ENCODE data around the gene VPS26C. TPM values are rescaled to one million over a fixed set of nuclear protein-coding genes. Genes with fewer than 3 reads are reported as not detected.

VPS26C gene
- total and polyA plus RNA-seq, 9 of the 15 experiments (the other 6 are each of a cell fraction or from before 2014, with no cell fraction given) = 32.8 to 48.7 (median 42.1) TPM

GRCh38 chr21:37267269-37268185, at the start of gene VPS26C (continued):
- peak; percentile 90 for TF ChIP-seq HDGF (IDR thresholded peaks at IDR 0.05)
- TF ChIP-seq SREBF1 (IDR thresholded peaks at IDR 0.05; ENCODE audit: borderline replicate concordance, low read depth, low read length) = no peak
- TF ChIP-seq HMGN3 (IDR thresholded peaks at IDR 0.05; ENCODE audit: borderline replicate concordance, extremely low read depth, insufficient read length, low read depth, low read length) = peak; percentile 70
- peak; percentile 87 for TF ChIP-seq KLF1 (tag; IDR thresholded peaks at IDR 0.05)
- no peak for TF ChIP-seq ZNF696 (CRISPR knock-in tag; conservative IDR thresholded peaks at IDR 0.05)
- peak; percentile 15 for TF ChIP-seq SPI1 (IDR thresholded peaks at IDR 0.05; ENCODE audit: borderline replicate concordance, low read depth, low read length)
- peak in 1 of 2 experiments; percentile 29; a peak in 2 of 4 replicates for TF ChIP-seq RAD21 (CRISPR knock-in tag; conservative IDR thresholded peaks at IDR 0.05 in 1 of 2, IDR thresholded peaks at IDR 0.05 in 1 of 2)
- TF ChIP-seq ZNF165 (CRISPR knock-in tag; IDR thresholded peaks at IDR 0.05; ENCODE audit: borderline replicate concordance) = peak; percentile 5; the same call in 1 of the 2 replicates
- TF ChIP-seq KDM2B (CRISPR knock-in tag; IDR thresholded peaks at IDR 0.05) = 0 out of 2 replicates have a peak, but pooled peaks have one; percentile 14
- peak; percentile 69 for TF ChIP-seq TCF7L2 (IDR thresholded peaks at IDR 0.05; ENCODE audit: low read depth, low read length)
- peak; percentile 87 for TF ChIP-seq TAF7 (tag; IDR thresholded peaks at IDR 0.05)
- TF ChIP-seq ARID3A (IDR thresholded peaks at IDR 0.05; ENCODE audit: borderline replicate concordance, low read depth, low read length) = no peak
- 0 out of 2 replicates have a peak, but pooled peaks have one; percentile 36 for TF ChIP-seq ZBTB12 (CRISPR knock-in tag; IDR thresholded peaks at IDR 0.05)
- 0 out of 2 replicates have a peak, but pooled peaks have one; percentile 72 for TF ChIP-seq ZNF589 (CRISPR knock-in tag; IDR thresholded peaks at IDR 0.05; ENCODE audit: low read depth)
- no peak for TF ChIP-seq ZNF445 (CRISPR knock-in tag; IDR thresholded peaks at IDR 0.05; ENCODE audit: low read depth)
- TF ChIP-seq FOXJ2 (tag; IDR thresholded peaks at IDR 0.05) = peak; percentile 81
- peak in 1 of 2 experiments; percentile 87; a peak in 3 of 4 replicates for TF ChIP-seq SRF (CRISPR knock-in tag; IDR thresholded peaks at IDR 0.05)
- TF ChIP-seq SRSF7 (optimal IDR thresholded peaks at IDR 0.05; ENCODE audit: low read depth, low read length) = no peak
- peak in 1 of 2 experiments; percentile 58; a peak in 2 of 4 replicates for TF ChIP-seq HDAC1 (IDR thresholded peaks at IDR 0.05)
- peak; percentile 54 for TF ChIP-seq NCOR1 (IDR thresholded peaks at IDR 0.05)
- TF ChIP-seq EP300 (IDR thresholded peaks at IDR 0.05; ENCODE audit: low read length) = peak; percentile 23
- peak; percentile 57; the same call in 1 of the 2 replicates for TF ChIP-seq NKRF (IDR thresholded peaks at IDR 0.05; ENCODE audit: borderline replicate concordance)

All from K562 (cell line).